Measurements from ENCODE around the gene SUFU.

SUFU gene

DNA sequence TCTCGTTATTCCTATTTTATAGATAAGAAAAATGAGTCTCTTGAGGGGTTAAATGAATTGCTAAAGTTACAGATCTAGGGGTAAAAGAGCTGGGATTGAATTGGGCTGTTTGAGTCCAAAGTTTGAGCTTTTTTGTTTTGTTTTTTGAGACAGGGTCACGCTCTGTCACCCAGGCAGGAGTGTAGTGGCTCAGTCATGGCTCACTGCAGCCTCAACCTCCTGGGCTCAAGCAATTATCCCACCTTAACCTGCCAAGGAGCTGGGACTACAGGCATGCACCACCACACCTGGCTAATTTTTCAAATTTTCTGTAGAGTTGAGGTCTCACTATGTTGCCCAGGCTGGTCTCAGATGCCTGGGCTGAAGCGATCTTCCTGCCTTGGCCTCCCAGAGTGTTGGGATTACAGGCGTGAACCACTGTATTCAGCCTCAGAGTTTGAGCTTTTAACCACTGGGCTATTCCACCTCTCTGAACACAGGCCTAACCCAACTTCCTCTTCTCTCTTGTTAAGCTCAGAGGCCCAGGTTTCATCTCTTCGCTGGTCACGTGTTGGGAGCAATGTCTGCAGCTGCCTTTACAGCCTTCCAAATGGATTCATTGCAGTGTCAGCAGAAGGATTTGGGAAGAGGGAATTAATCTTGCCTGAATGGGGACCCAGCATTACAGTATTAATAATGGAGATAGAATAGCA is 8.0 kb downstream of the SUFU start:
- H3K27ac ChIP-seq (ENCODE audit: low read depth, low read length) = peak overlapping the region; percentile 39

DNA sequence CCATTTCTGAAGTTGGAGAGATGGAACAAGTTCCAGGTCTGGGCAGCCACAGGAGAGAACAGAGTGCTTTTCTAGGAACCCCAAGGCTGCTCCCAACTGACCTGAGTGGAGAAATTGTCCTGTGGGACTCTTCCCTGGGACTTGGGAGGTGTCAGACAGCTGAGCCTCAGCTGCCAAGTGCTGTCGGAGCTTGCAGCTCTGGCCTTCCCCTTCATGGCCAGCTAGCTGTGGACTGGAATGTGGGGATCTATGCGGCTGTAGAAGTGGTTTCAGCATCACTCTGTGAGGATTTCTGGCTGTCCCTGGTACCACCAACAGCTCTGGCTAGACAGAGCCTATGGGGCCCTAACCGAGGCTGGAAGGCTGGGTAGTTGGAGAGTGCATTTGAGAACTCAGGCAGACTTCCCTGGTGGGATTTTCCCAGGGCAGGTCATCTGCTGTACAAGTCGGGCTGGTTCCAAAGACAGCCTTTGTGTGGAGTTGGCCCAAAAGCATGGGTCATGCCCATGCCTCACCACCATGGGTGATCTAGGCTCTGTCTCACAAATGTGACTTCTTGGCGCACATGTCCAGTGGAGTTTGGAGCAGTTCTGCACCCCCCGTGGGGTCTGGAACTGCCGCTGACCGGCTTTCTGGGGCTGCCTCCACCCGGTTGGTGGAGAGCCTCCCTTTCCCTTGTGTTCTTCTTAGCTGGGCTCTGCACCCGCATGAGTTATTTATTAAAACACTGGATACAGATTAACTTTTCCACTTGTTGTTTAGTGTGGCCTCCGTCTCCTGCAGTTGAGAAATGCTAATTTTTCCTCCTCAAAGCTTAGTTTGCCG is 10.9 kb downstream of the SUFU start:
- no peak overlapping the region for H2AFZ ChIP-seq (ENCODE audit: low read depth, low read length, severe bottlenecking)
- H3K27me3 ChIP-seq (ENCODE audit: low read length) = no peaks in the 10 kb centered on the region
- no peak overlapping the region for H3K9ac ChIP-seq (ENCODE audit: low read length)
- H3K9me3 ChIP-seq (ENCODE audit: insufficient read depth, low read length) = no peaks in the 10 kb centered on the region
- peaks cover 11% of the 10 kb centered on the region for H3F3A ChIP-seq (ENCODE audit: insufficient read depth)
- TF ChIP-seq, protein P1, sequence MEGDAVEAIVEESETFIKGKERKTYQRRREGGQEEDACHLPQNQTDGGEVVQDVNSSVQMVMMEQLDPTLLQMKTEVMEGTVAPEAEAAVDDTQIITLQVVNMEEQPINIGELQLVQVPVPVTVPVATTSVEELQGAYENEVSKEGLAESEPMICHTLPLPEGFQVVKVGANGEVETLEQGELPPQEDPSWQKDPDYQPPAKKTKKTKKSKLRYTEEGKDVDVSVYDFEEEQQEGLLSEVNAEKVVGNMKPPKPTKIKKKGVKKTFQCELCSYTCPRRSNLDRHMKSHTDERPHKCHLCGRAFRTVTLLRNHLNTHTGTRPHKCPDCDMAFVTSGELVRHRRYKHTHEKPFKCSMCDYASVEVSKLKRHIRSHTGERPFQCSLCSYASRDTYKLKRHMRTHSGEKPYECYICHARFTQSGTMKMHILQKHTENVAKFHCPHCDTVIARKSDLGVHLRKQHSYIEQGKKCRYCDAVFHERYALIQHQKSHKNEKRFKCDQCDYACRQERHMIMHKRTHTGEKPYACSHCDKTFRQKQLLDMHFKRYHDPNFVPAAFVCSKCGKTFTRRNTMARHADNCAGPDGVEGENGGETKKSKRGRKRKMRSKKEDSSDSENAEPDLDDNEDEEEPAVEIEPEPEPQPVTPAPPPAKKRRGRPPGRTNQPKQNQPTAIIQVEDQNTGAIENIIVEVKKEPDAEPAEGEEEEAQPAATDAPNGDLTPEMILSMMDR (IDR thresholded peaks at IDR 0.05; ENCODE audit: insufficient read depth, low read length, poor library complexity, severe bottlenecking) = no peak
- TF ChIP-seq EZH2phosphoT487 (conservative IDR thresholded peaks at IDR 0.05; ENCODE audit: low read length) = no peak
- no peak overlapping the region for H3K4me2 ChIP-seq (ENCODE audit: low read depth, low read length, poor library complexity, severe bottlenecking)
- H3K36me3 ChIP-seq (ENCODE audit: low read length) = no peaks in the 10 kb centered on the region
- no peaks in the 10 kb centered on the region for H3K9me2 ChIP-seq (replicated peaks; ENCODE audit: insufficient read depth, low read length)
- H3K27ac ChIP-seq (ENCODE audit: low read depth, low read length) = no peak overlapping the region
- H3K4me3 ChIP-seq (ENCODE audit: insufficient read depth, low read length, poor library complexity, severe bottlenecking) = no peak overlapping the region
- H3K79me2 ChIP-seq (ENCODE audit: insufficient read depth, low read length) = no peaks in the 10 kb centered on the region
- H4K20me1 ChIP-seq (ENCODE audit: low read depth, low read length) = no peaks in the 10 kb centered on the region

More for the DNA sequence above, 8.0 kb downstream of the SUFU start:
- Histone ChIP-seq H3K9ac (ENCODE audit: low read length) (peak overlapping the region; percentile 17), H3K27me3 (ENCODE audit: low read length) (no peaks in the 10 kb centered on the region), H3K36me3 (ENCODE audit: low read length) (no peaks in the 10 kb centered on the region), H2AFZ (ENCODE audit: low read depth, low read length, severe bottlenecking) (no peak overlapping the region), H3K79me2 (ENCODE audit: insufficient read depth, low read length) (no peaks in the 10 kb centered on the region), H3F3A (ENCODE audit: insufficient read depth) (peaks cover 11% of the 10 kb centered on the region), H3K9me2 (replicated peaks; ENCODE audit: insufficient read depth, low read length) (no peaks in the 10 kb centered on the region), H4K20me1 (ENCODE audit: low read depth, low read length) (no peaks in the 10 kb centered on the region), H3K4me2 (ENCODE audit: low read depth, low read length, poor library complexity, severe bottlenecking) (peak overlapping the region; percentile 16), H3K4me3 (ENCODE audit: insufficient read depth, low read length, poor library complexity, severe bottlenecking) (no peak overlapping the region), H3K9me3 (ENCODE audit: insufficient read depth, low read length) (no peaks in the 10 kb centered on the region)
- TF ChIP-seq, protein P1 (IDR thresholded peaks at IDR 0.05; ENCODE audit: insufficient read depth, low read length, poor library complexity, severe bottlenecking) = no peak
- TF ChIP-seq EZH2phosphoT487 (conservative IDR thresholded peaks at IDR 0.05; ENCODE audit: low read length) = no peak

DNA sequence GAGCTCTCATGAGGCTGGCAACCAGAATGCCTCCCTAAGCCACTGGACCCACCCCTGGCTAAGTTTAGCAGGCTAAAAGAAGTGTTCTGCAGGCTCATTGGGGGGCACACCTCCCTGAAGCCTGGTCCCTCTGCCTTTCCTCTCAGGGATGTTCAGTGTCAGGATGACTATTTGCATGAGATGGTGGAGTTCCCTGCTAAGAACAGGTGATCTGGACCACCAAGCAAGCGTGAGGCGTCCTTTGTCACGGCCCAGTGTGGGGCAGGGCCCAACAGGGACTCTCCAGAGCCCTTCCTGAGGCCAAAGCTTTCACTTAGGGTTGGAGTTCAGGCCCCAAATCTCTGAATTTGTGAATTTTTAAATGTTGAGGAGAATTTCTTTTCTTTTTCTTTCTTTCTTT is 12.0 kb downstream of the SUFU start:
- H3K27me3 ChIP-seq (ENCODE audit: low read length) = no peaks in the 10 kb centered on the region
- no peaks in the 10 kb centered on the region for H3K79me2 ChIP-seq (ENCODE audit: insufficient read depth, low read length)
- H3F3A ChIP-seq (ENCODE audit: insufficient read depth) = peaks cover 11% of the 10 kb centered on the region
- H3K27ac ChIP-seq (ENCODE audit: low read depth, low read length) = no peak overlapping the region
- H3K4me2 ChIP-seq (ENCODE audit: low read depth, low read length, poor library complexity, severe bottlenecking) = no peak overlapping the region
- no peak overlapping the region for H3K4me3 ChIP-seq (ENCODE audit: insufficient read depth, low read length, poor library complexity, severe bottlenecking)
- H3K36me3 ChIP-seq (ENCODE audit: low read length) = no peaks in the 10 kb centered on the region
- no peak for TF ChIP-seq EZH2phosphoT487 (conservative IDR thresholded peaks at IDR 0.05; ENCODE audit: low read length)
- TF ChIP-seq, protein P1 (IDR thresholded peaks at IDR 0.05; ENCODE audit: insufficient read depth, low read length, poor library complexity, severe bottlenecking) = no peak
- H3K9me2 ChIP-seq (replicated peaks; ENCODE audit: insufficient read depth, low read length) = no peaks in the 10 kb centered on the region
- no peaks in the 10 kb centered on the region for H3K9me3 ChIP-seq (ENCODE audit: insufficient read depth, low read length)
- no peak overlapping the region for H2AFZ ChIP-seq (ENCODE audit: low read depth, low read length, severe bottlenecking)
- H3K9ac ChIP-seq (ENCODE audit: low read length) = no peak overlapping the region
- H4K20me1 ChIP-seq (ENCODE audit: low read depth, low read length) = no peaks in the 10 kb centered on the region

Measured in SU-DHL-6 (cell line).